ENCODE measurements around the gene A3GALT2.

Gene A3GALT2

GRCh38 chr1:33361532-33362235, 40.8 kb upstream of the A3GALT2 start:
- no peak for DNase-seq (ENCODE audit: low read depth, low spot score)
- TF ChIP-seq CTCF (IDR thresholded peaks at IDR 0.05; ENCODE audit: insufficient read depth, low read length, missing control alignments), result no peak
- POLR2A ChIA-PET, result interaction anchor here (1.3 kb wide), 1 partner anchor 59 kb away, joined by 4 read pairs; no protein-coding TSS in a partner anchor
- H3K4me3 ChIP-seq (ENCODE audit: low read depth, low read length), result no peak overlapping the region
- CTCF ChIA-PET, result interaction anchor here (1.6 to 9.9 kb wide), 5 partner anchors 10 to 109 kb away, joined by 4 to 203 read pairs (median 15); no protein-coding TSS in a partner anchor

- CTCF ChIA-PET, result interaction anchor here (0.7 to 7.2 kb wide), 5 partner anchors 9 to 110 kb away, joined by 3 to 40 read pairs (median 15); no protein-coding TSS in a partner anchor
- POLR2A ChIA-PET, result no interaction called here
These were observed 39.5 kb upstream of the A3GALT2 start for GRCh38 chr1:33360367-33360766.

GRCh38 chr1:33359931-33360330, 39.0 kb upstream of the A3GALT2 start:
- no peak for DNase-seq (ENCODE audit: low read depth, low spot score)
- CTCF ChIA-PET, result interaction anchor here (2.6 to 7.2 kb wide), 4 partner anchors 9 to 111 kb away, joined by 11 to 40 read pairs (median 15); no protein-coding TSS in a partner anchor
- no peak overlapping the region for H3K4me3 ChIP-seq (ENCODE audit: low read depth, low read length)
- POLR2A ChIA-PET, result no interaction called here
- no peak for TF ChIP-seq CTCF (IDR thresholded peaks at IDR 0.05; ENCODE audit: insufficient read depth, low read length, missing control alignments)

More at GRCh38 chr1:33360367-33360766, 39.5 kb upstream of the A3GALT2 start:
- H3K4me3 ChIP-seq (ENCODE audit: low read depth, low read length), result no peak overlapping the region
- no peak for TF ChIP-seq CTCF (IDR thresholded peaks at IDR 0.05; ENCODE audit: insufficient read depth, low read length, missing control alignments)
- no peak for DNase-seq (ENCODE audit: low read depth, low spot score)

- no peak overlapping the region for H3K4me3 ChIP-seq (ENCODE audit: low read depth, low read length)
- POLR2A ChIA-PET, result no interaction called here
- no peak for TF ChIP-seq CTCF (IDR thresholded peaks at IDR 0.05; ENCODE audit: insufficient read depth, low read length, missing control alignments)
- CTCF ChIA-PET, result interaction anchor here (1.0 to 7.2 kb wide), 4 partner anchors 8 to 63 kb away, joined by 5 to 40 read pairs (median 12); no protein-coding TSS in a partner anchor
- no peak for DNase-seq (ENCODE audit: low read depth, low spot score)
These were observed 38.1 kb upstream of the A3GALT2 start for GRCh38 chr1:33358795-33359503.

- CTCF ChIA-PET, result interaction anchor here (1.0 to 7.2 kb wide), 5 partner anchors 7 to 113 kb away, joined by 5 to 40 read pairs (median 10); no protein-coding TSS in a partner anchor
- POLR2A ChIA-PET, result no interaction called here
These were observed 37.4 kb upstream of the A3GALT2 start for GRCh38 chr1:33358114-33358794.

More at GRCh38 chr1:33358114-33358794, 37.4 kb upstream of the A3GALT2 start:
- DNase-seq (ENCODE audit: low read depth, low spot score), result no peak
- TF ChIP-seq CTCF (IDR thresholded peaks at IDR 0.05; ENCODE audit: insufficient read depth, low read length, missing control alignments), result no peak
- H3K4me3 ChIP-seq (ENCODE audit: low read depth, low read length), result no peak overlapping the region
